Smooth muscle cell (in vitro differentiated cells): ENCODE results near the gene CHST11. TPM values are rescaled to one million over a fixed set of nuclear protein-coding genes. Genes with fewer than 3 reads are reported as not detected.

Source experiments
- DNase-seq: peaks from one replicate; lab custom pipeline; 2025; ENCODE audit not compliant: unreplicated experiment; lab: John Stamatoyannopoulos, UW
- H2AFZ ChIP-seq: fragments of 200-600 bp; sonication (generic); 2 replicates; pipeline ENCODE4 v1.6.0; 2016; ENCODE audit warnings: antibody characterized with exemption, low read depth, mild to moderate bottlenecking
- H3F3A ChIP-seq: fragments of 200-600 bp; sonication (generic); 2 replicates; pipeline ENCODE4 v1.6.0; 2017; ENCODE audit warnings: antibody characterized with exemption, low read depth
- H3K27ac ChIP-seq: fragments of 200-600 bp; sonication (generic); 2 replicates; pipeline ENCODE4 v1.5.1; 2016; ENCODE audit warnings: low read depth, mild to moderate bottlenecking
- H3K27me3 ChIP-seq: fragments of 200-600 bp; sonication (generic); 2 replicates; pipeline ENCODE4 v1.6.1; 2016; ENCODE audit warnings: low read depth, mild to moderate bottlenecking
- H3K36me3 ChIP-seq: fragments of 200-600 bp; sonication (generic); 2 replicates; pipeline ENCODE4 v1.5.1; 2016; ENCODE audit warnings: low read depth
- H3K4me1 ChIP-seq: fragments of 200-600 bp; sonication (generic); 2 replicates; pipeline ENCODE4 v1.5.1; 2016; ENCODE audit warnings: low read depth
- H3K4me2 ChIP-seq: fragments of 200-600 bp; sonication (generic); 2 replicates; pipeline ENCODE4 v1.6.0; 2016; ENCODE audit warnings: mild to moderate bottlenecking
- H3K4me3 ChIP-seq: fragments of 200-600 bp; sonication (generic); 2 replicates; pipeline ENCODE4 v1.5.1; 2016; ENCODE audit warnings: mild to moderate bottlenecking
- H3K79me2 ChIP-seq: fragments of 200-600 bp; sonication (generic); 2 replicates; pipeline ENCODE4 v1.6.0; 2016; ENCODE audit warnings: low read depth, mild to moderate bottlenecking
- H3K9ac ChIP-seq: fragments of 200-600 bp; sonication (generic); 2 replicates; pipeline ENCODE4 v1.6.0; 2016; ENCODE audit warnings: low read depth
- H3K9me3 ChIP-seq: fragments of 200-600 bp; sonication (generic); replicated peaks from 2 replicates; pipeline ENCODE4 v1.5.1; 2016; ENCODE audit warnings: low read depth
- H4K20me1 ChIP-seq: fragments of 200-600 bp; sonication (generic); 2 replicates; pipeline ENCODE4 v1.6.0; 2016; ENCODE audit warnings: low read depth
- CTCF ChIP-seq: fragments of 200-600 bp; sonication (generic); IDR thresholded peaks from 2 replicates; pipeline ENCODE4 v1.5.1; 2017; ENCODE audit warnings: borderline replicate concordance, mild to moderate bottlenecking, antibody characterized with exemption; ENCODE audit not compliant: insufficient read depth, poor library complexity, severe bottlenecking
- WGBS: methylation state at CpG from one replicate; pipeline ENCODE4 v1.1.7; 2016; ENCODE audit warnings: low lambda C conversion rate; 5-methylcytosine and 5-hydroxymethylcytosine counted together
- microRNA-seq: library from miRNA; unstranded; fragments of <30 nt; microRNA quantifications from one replicate; pipeline ENCODE4, GENCODE V29; 2016; ENCODE audit warnings: borderline number of aligned reads
- polyA plus RNA-seq: library from polyadenylated mRNA; unstranded; fragments of >200 nt; fragmentation: Nextera tagmentation; extraction: Ambion mirVana; gene quantifications from 2 replicates; pipeline ENCODE4 v1.2.1, GENCODE V29; 2016
- small RNA-seq: library from RNA; depleted of rRNA; stranded (forward); fragments of <200 nt; gene quantifications from one replicate; pipeline ENCODE3, GENCODE V24; 2014
- total RNA-seq: library from RNA; depleted of rRNA; stranded (reverse); fragments of >200 nt; gene quantifications from 2 replicates; pipeline ENCODE4 v1.2.3, GENCODE V29; 2014

Gene CHST11
- total and polyA plus RNA-seq, 2 experiments from 2014 or later = 6.9 to 10.2 TPM

- WGBS = 87% methylated on average over 4 of the region's 4 CpGs
Measured at GRCh38 chr12:104809706-104810385, 353.1 kb downstream of the CHST11 start.

More at GRCh38 chr12:104809706-104810385, 353.1 kb downstream of the CHST11 start:
- Histone ChIP-seq H3K9ac (no peak overlapping the region), H3K9me3 (no peaks in the 10 kb centered on the region), H3K4me1 (no peaks in the 10 kb centered on the region), H3K79me2 (no peaks in the 10 kb centered on the region), H3F3A (no peaks in the 10 kb centered on the region), H3K27ac (no peak overlapping the region), H3K36me3 (no peaks in the 10 kb centered on the region), H2AFZ (no peak overlapping the region), H3K4me3 (no peak overlapping the region), H3K27me3 (no peaks in the 10 kb centered on the region), H4K20me1 (no peaks in the 10 kb centered on the region), H3K4me2 (no peak overlapping the region)
- DNase-seq = no peak
- TF ChIP-seq CTCF = no peak

Small RNA genes lying within 50 kb of the gene (microRNA-seq; reads per million reads assigned to microRNA genes)
- not detected for gene MIR3922

Small RNA genes lying within 50 kb of the gene (small RNA-seq; reads per million reads assigned to genes)
- gene MIR3922 = 0.11 reads per million

Other genes starting within 250 kb of the CHST11 start
- 42.6 and 61.7 TPM in 2 replicates for gene TXNRD1, start 241.2 kb upstream of the CHST11 start, total RNA-seq
- gene TXNRD1, start 241.2 kb upstream of the CHST11 start, polyA plus RNA-seq = 31.1 and 39.9 TPM in 2 replicates
- gene EID3, start 153.2 kb upstream of the CHST11 start, total RNA-seq = 2.5 and 4.0 TPM in 2 replicates
- gene EID3, start 153.2 kb upstream of the CHST11 start, polyA plus RNA-seq = 1.1 and 1.5 TPM in 2 replicates